ENCODE measurements around the gene SLC15A1.

DNA sequence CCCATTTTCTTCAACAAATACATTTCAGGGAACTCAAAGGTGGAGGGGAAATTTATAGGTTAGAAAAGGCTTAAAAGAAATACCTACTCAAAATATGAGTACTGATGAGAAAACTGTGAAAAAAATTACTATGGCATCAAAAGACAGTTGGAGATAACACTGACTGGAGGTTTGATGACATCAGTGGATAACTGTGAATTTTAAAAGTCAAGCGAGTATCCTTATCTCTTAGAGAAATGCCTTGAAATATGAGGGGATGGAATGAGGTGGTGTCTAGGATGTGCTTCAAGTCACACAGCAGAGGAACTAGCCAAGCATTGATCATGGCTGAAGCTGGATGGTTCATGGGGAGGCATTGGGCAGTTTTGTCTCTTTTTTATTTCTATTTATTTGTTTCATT lies 27.2 kb upstream of the SLC15A1 start:
- TF ChIP-seq, protein P1, sequence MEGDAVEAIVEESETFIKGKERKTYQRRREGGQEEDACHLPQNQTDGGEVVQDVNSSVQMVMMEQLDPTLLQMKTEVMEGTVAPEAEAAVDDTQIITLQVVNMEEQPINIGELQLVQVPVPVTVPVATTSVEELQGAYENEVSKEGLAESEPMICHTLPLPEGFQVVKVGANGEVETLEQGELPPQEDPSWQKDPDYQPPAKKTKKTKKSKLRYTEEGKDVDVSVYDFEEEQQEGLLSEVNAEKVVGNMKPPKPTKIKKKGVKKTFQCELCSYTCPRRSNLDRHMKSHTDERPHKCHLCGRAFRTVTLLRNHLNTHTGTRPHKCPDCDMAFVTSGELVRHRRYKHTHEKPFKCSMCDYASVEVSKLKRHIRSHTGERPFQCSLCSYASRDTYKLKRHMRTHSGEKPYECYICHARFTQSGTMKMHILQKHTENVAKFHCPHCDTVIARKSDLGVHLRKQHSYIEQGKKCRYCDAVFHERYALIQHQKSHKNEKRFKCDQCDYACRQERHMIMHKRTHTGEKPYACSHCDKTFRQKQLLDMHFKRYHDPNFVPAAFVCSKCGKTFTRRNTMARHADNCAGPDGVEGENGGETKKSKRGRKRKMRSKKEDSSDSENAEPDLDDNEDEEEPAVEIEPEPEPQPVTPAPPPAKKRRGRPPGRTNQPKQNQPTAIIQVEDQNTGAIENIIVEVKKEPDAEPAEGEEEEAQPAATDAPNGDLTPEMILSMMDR (IDR thresholded peaks at IDR 0.05; ENCODE audit: poor library complexity, severe bottlenecking) = no peak
- TF ChIP-seq TAF1 (IDR thresholded peaks at IDR 0.05; ENCODE audit: low read depth) = no peak

Data from neural cell (in vitro differentiated cells).